GM12891 (cell line): Measurements from ENCODE around the gene PTPRU.

Experiments
- PAX5 ChIP-seq: IDR thresholded peaks from 2 replicates; pipeline ENCODE4 v1.6.1; 2011; ENCODE audit warnings: low read length, moderate library complexity, mild to moderate bottlenecking; ENCODE audit not compliant: insufficient read depth, severe bottlenecking
- POLR2A ChIP-seq: IDR thresholded peaks from 2 replicates; pipeline ENCODE4 v1.6.1; 2011; ENCODE audit warnings: low read depth, low read length, control low read depth
- POLR2AphosphoS5 ChIP-seq: IDR thresholded peaks from 2 replicates; pipeline ENCODE4 v1.6.1; 2011; ENCODE audit warnings: low read depth, low read length, control low read depth

DNA sequence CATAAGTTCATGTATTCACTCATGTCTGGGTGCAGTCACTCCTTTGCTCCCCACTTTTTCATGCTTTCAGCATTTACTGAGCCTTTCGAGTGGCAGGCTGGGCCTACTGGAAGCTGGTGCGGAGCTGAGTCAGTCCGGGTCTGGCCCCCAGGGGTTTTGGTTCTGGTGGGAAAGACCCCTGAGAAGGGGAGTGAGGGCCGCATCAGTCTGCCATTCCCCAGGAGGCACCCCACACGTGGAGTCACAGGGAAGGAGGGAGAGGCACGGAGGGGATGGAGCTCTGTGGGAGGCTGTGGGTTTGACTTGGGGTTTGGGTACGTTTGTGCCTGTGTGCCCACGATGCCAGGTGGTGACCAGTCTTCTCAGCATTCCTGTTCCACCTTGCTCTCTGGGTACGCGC lies 87.9 kb downstream of the PTPRU start:
- TF ChIP-seq POLR2A, result no peak
- no peak for TF ChIP-seq POLR2AphosphoS5
- no peak for TF ChIP-seq PAX5
